ENCODE data around the gene C4orf33.

The C4orf33 gene

GRCh38 chr4:129164243-129164642 is 68.3 kb downstream of the C4orf33 start:
- DNase-seq (ENCODE audit: extremely low read depth, low read depth), result no peak
- TF ChIP-seq CTCF (IDR thresholded peaks at IDR 0.05; ENCODE audit: low read depth, low read length), result no peak

All from AG09319 (cell line).